Lower lobe of right lung (tissue), 2 donors: ENCODE measurements around the gene OLA1. TPM values are rescaled to one million over a fixed set of nuclear protein-coding genes. Genes with fewer than 3 reads are reported as not detected.
A peak's percentile ranks its signal among the peaks of the same experiment; 100 is the strongest.

Experiments
- ATAC-seq, 2 donors: fragments of 200-7000 bp; cut with Tn5 transposase; one replicate each; pipeline ENCODE4 v1.9.1; 2020 to 2022; ENCODE audit warnings: mild to moderate bottlenecking in 2 of 2, moderate library complexity in 2 of 2
- DNase-seq: peaks from one replicate; pipeline ENCODE4 v3.0.0-alpha.2; 2020
- H3K27ac ChIP-seq: fragments of 200-600 bp; one replicate; pipeline ENCODE4 v1.8.0; 2022
- H3K27me3 ChIP-seq: fragments of 200-600 bp; one replicate; pipeline ENCODE4 v1.8.0; 2022; ENCODE audit warnings: low read depth
- H3K36me3 ChIP-seq: fragments of 200-600 bp; one replicate; pipeline ENCODE4 v1.8.0; 2022; ENCODE audit warnings: mild to moderate bottlenecking
- H3K4me1 ChIP-seq: fragments of 200-600 bp; one replicate; pipeline ENCODE4 v1.8.0; 2022
- H3K4me3 ChIP-seq: fragments of 200-600 bp; one replicate; pipeline ENCODE4 v1.8.0; 2022; ENCODE audit warnings: mild to moderate bottlenecking
- H3K9me3 ChIP-seq: fragments of 200-600 bp; one replicate; pipeline ENCODE4 v1.8.0; 2022
- CTCF ChIP-seq: fragments of 200-600 bp; IDR thresholded peaks from one replicate; pipeline ENCODE4 v1.8.0; 2022; ENCODE audit warnings: antibody characterized with exemption, mild to moderate bottlenecking
- intact Hi-C: fragments of 100-400 bp; cut with DNase I; formaldehyde crosslinking; loops from one replicate; pipeline ENCODE4 v1.11.0; 2022
- total RNA-seq: library from RNA; stranded (reverse); fragmentation: NEBNext Ultra II Directional; extraction: Animal tissue kit (Norgen Biotek cat#: 25700); gene quantifications from one replicate; pipeline ENCODE4 v1.2.1, GENCODE V29; 2021
- donor health status: DM: no; HTN: yes; CAD: no; lungs with severe emphysema.

OLA1 gene
- total RNA-seq, 1 donor from 2014 or later, result 49.8 TPM

- no peak overlapping the region for H3K4me3 ChIP-seq
- ATAC-seq, result no peak
- intact Hi-C loops, result no loop called here
Measured at GRCh38 chr2:174051068-174051467, 197.3 kb downstream of the OLA1 start.

GRCh38 chr2:174049895-174050294 is 198.4 kb downstream of the OLA1 start:
- Histone ChIP-seq H3K27me3 (no peaks in the 10 kb centered on the region), H3K27ac (no peak overlapping the region), H3K9me3 (no peaks in the 10 kb centered on the region), H3K4me1 (peaks cover 14% of the 10 kb centered on the region), H3K36me3 (no peaks in the 10 kb centered on the region), H3K4me3 (no peak overlapping the region)
- DNase-seq (no peak), ATAC-seq (no peak)
- TF ChIP-seq CTCF, result no peak
- intact Hi-C loops, result no loop called here

More at GRCh38 chr2:174051068-174051467, 197.3 kb downstream of the OLA1 start:
- TF ChIP-seq CTCF, result no peak
- no peak for DNase-seq
- Histone ChIP-seq H3K27ac (peak overlapping the region; percentile 48), H3K36me3 (no peaks in the 10 kb centered on the region), H3K4me1 (peaks cover 14% of the 10 kb centered on the region), H3K27me3 (no peaks in the 10 kb centered on the region), H3K9me3 (no peaks in the 10 kb centered on the region)

DNA sequence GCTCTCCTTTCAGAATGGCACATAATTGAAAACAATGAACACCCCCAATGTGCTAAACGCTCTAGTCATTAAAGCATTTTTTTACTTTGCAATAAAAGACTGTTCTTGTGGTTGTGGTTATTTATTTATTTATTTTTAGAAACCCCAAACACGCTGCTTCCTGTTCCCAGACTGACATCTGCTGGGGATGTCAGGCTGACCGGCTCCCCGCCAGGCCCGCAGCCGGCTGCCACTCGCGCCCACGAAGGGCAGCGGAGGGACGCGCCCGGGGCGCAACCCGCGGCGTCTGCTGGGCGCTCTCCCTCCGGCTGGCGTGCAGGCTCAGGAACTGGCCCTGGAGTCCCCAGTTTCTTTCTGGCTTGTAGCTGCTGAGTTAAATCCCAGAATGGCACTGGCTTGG is 200.1 kb downstream of the OLA1 start:
- Histone ChIP-seq H3K4me1 (peaks cover 9% of the 10 kb centered on the region), H3K27me3 (no peaks in the 10 kb centered on the region), H3K9me3 (no peaks in the 10 kb centered on the region), H3K4me3 (no peak overlapping the region), H3K27ac (no peak overlapping the region), H3K36me3 (no peaks in the 10 kb centered on the region)
- TF ChIP-seq CTCF, result no peak
- ATAC-seq, result no peak
- intact Hi-C loops, result no loop called here
- no peak for DNase-seq

- Histone ChIP-seq H3K9me3 (no peaks in the 10 kb centered on the region), H3K4me3 (no peak overlapping the region), H3K27me3 (no peaks in the 10 kb centered on the region), H3K27ac (no peak overlapping the region), H3K36me3 (no peaks in the 10 kb centered on the region), H3K4me1 (peaks cover 9% of the 10 kb centered on the region)
- intact Hi-C loops, result no loop called here
- ATAC-seq (no peak), DNase-seq (no peak)
- TF ChIP-seq CTCF, result no peak
Measured at GRCh38 chr2:174047746-174048145, 200.6 kb downstream of the OLA1 start.

GRCh38 chr2:174046172-174046571 is 202.2 kb downstream of the OLA1 start:
- Histone ChIP-seq H3K4me1 (no peaks in the 10 kb centered on the region), H3K27ac (no peak overlapping the region), H3K9me3 (no peaks in the 10 kb centered on the region), H3K4me3 (no peak overlapping the region), H3K36me3 (no peaks in the 10 kb centered on the region), H3K27me3 (no peaks in the 10 kb centered on the region)
- no peak for TF ChIP-seq CTCF
- DNase-seq (no peak), ATAC-seq (no peak)
- intact Hi-C loops, result no loop called here

- no peak for ATAC-seq
- TF ChIP-seq CTCF, result no peak
- no peak for DNase-seq
- no peak overlapping the region for H3K27ac ChIP-seq
- no peaks in the 10 kb centered on the region for H3K36me3 ChIP-seq
- intact Hi-C loops, result no loop called here
- no peak overlapping the region for H3K4me3 ChIP-seq
- H3K9me3 ChIP-seq, result no peaks in the 10 kb centered on the region
- H3K4me1 ChIP-seq, result peaks cover 6% of the 10 kb centered on the region
- no peaks in the 10 kb centered on the region for H3K27me3 ChIP-seq
Measured at GRCh38 chr2:174044556-174044955, 203.8 kb downstream of the OLA1 start.
